ENCODE data around the gene PIK3R6.

Gene PIK3R6

GRCh38 chr17:8867361-8867981 is at the start of gene PIK3R6:
TSS of gene PIK3R6 (minus strand) at chr17:8867674. CDS start at chr17:8849794, 17,880 bp downstream.
- peak; percentile 37 for DNase-seq (ENCODE audit: low read depth)

DNA sequence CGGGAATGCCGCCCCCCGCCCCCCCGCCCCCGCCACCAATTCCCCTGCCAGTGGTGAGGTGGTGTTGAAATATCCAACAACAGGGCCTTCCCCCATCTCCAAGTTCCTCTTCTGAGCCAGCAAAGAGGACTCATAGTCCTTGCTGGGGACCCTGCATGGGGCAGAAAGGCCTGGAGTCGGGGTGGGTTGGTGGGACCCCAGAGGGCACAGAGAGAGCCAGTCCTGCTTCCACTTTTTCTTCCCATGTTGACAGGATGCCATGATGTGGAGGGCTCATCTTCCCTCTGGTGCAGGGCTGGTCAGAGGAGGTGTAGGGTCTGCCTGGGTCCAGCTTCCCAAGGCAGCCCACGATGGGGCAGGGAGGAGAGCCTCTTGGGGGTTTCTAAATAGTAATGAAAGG is 49.0 kb upstream of the PIK3R6 start:
- no peak for DNase-seq (ENCODE audit: low read depth)

- DNase-seq (ENCODE audit: low read depth), result no peak
These were observed 47.1 kb upstream of the PIK3R6 start for GRCh38 chr17:8914554-8914953.

DNA sequence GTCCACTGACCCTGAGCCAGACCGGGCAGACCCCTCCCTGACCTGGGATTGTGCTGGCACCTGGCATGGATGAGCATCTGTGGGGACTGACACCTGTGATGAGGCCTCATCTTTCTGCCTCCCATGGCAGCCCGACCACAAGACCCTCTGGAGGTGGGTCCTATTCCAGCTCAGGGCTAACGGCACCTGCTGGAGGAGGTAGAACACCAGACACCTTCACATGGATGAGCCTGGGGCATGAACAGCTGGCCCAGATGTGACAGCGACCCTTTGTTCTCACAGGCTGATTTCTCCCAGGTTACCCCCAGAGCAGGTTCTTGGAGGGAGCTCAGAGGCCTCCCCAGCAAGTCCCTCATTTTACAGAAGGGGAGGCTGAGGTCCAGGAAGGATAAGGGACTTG is 46.4 kb upstream of the PIK3R6 start:
- no peak for DNase-seq (ENCODE audit: low read depth)

GRCh38 chr17:8913091-8913490 is 45.6 kb upstream of the PIK3R6 start:
- no peak for DNase-seq (ENCODE audit: low read depth)

- no peak for DNase-seq (ENCODE audit: low read depth)
These were observed 44.9 kb upstream of the PIK3R6 start for GRCh38 chr17:8912084-8912981.

DNA sequence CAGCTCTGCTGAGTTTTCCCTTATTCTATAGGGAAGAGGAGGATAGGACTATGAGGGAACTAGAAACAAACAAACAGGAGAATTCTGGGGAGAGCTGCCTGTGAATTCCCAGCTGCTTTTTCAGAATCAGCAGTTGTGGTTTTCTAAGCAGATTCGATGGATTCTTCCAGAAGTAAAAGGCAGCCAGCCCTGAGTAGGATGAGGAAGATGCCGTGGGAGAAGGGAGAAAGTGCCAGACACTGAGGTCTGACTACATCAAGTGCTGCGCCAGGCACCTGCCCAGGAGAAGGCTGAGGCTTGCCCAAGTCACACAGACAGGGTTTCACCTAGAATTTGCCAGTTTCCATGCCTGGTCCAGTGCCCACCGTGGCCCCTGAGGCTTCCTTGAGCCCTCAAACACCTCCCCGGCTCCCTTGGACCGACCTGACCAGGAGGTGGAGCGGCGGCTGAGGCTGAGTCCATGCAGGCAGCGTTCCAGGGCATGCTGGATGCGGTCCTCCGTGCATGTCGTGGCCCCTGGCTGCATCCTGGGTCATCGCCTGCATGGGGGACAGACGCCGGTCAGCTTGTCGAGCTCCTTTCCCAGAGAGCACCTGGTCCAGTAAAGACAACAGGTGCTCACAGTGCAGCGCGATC is 43.6 kb upstream of the PIK3R6 start:
- no peak for DNase-seq (ENCODE audit: low read depth)

- no peak for DNase-seq (ENCODE audit: low read depth)
These were observed 42.3 kb upstream of the PIK3R6 start for GRCh38 chr17:8909586-8910270.

DNA sequence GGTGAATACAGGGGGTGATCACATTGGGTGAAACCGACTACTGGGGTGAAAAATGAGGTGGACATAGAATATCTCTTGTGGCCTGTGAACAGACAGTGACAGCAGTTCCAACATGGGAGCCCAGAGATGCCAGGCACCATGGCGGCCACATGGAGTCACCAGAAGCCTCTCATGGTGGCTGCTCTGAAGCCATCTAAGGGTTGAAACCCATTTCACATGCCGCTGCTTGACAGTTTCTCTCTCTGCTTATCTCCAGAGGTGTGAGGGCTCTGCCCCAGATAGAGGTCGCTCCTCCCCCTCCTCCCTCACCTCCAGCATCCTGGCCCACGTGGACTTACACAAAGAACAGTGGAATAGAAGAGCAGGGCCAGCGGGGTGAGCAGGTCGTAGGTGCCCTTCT is 37.9 kb upstream of the PIK3R6 start:
- DNase-seq (ENCODE audit: low read depth), result no peak

DNA sequence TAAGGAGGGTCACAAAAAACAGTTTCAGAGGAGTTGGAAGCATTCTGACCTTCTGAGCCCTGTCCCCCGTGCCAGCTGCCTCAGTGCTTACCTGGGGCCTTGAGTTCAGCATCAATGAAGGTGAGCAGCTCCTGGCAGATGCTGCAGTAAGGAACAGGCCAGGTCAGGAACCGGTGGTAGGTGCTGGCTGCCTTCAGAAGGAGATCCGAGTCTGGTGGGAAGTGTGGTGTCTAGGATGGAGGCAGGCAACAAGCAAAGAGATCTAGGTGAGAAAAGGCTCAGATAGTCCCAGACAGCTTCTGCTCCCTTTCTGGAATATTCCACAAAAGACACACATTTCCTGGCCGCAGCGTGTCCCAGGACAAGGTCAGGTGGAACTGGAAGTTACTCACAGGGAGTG is 37.2 kb upstream of the PIK3R6 start:
- no peak for DNase-seq (ENCODE audit: low read depth)

DNA sequence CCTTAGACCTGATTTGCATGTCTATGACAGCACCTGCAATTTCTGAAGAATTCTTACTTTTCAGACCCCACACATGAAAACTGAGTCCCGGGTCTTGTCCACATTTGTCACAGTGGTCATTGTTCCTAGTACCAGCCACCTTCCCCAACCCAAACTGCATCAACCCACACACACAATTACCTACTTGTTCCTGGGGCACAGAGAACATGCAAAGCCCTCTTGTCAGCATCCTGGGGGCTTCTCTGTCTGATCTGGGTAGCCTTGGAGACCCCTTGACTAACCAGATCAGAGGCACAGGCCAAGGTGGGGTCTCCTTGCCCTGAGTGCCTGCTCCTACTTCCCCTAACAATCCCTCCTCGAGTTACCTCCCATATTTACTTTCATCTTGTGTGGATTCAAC is 36.7 kb upstream of the PIK3R6 start:
- DNase-seq (ENCODE audit: low read depth), result no peak

DNA sequence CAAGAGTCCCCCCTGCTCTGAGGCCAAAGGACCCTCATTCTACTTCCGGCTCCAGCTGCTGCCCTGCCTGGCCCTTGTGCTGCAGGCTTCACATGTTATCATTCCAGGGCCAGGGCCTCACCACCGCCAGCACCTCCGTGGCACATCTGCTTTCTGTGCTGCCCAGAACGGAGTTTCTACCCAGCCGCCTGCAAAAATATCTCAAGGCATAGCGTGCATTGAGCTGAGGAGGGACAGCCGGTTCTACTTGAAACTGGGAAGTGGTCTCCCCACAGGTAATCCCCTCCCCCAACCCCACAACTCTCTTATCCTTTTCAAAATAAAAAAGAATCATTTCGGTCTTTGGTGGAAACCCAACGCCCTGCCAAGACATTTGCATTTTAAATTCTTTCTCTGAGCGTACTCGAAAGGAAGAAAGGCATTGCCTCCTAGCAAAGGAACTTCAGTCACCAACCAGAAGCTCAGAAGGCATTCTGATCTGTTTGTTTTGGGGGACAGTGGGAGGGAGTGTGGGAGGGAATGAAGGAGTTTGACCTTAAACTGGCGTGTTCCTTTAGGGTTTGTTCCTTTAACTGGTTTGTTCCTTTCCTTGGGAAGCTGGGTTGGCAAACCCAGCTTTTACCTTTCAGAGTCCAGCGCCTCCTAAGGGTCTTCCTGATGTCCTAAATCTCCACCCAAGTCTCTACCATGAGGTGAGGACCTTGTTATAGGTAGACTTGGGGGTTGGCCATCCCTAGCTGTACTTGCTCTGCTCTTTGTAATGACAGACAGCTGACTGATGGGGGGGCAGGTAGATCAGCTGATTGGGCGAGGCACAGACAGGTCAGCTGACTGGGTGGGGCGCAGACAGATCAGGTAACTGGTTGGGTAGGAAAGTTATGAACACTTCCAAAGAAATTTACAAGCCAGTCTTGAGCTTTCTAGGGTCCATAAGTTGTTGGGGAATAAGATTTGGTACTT is 33.4 kb upstream of the PIK3R6 start:
- peak; percentile 51 for DNase-seq (ENCODE audit: low read depth)

- no peak for DNase-seq (ENCODE audit: low read depth)
These were observed 32.7 kb upstream of the PIK3R6 start for GRCh38 chr17:8900207-8900606.

GRCh38 chr17:8898636-8899035 is 31.2 kb upstream of the PIK3R6 start:
- DNase-seq (ENCODE audit: low read depth), result no peak

GRCh38 chr17:8898126-8898525 is 30.7 kb upstream of the PIK3R6 start:
- DNase-seq (ENCODE audit: low read depth), result no peak

DNA sequence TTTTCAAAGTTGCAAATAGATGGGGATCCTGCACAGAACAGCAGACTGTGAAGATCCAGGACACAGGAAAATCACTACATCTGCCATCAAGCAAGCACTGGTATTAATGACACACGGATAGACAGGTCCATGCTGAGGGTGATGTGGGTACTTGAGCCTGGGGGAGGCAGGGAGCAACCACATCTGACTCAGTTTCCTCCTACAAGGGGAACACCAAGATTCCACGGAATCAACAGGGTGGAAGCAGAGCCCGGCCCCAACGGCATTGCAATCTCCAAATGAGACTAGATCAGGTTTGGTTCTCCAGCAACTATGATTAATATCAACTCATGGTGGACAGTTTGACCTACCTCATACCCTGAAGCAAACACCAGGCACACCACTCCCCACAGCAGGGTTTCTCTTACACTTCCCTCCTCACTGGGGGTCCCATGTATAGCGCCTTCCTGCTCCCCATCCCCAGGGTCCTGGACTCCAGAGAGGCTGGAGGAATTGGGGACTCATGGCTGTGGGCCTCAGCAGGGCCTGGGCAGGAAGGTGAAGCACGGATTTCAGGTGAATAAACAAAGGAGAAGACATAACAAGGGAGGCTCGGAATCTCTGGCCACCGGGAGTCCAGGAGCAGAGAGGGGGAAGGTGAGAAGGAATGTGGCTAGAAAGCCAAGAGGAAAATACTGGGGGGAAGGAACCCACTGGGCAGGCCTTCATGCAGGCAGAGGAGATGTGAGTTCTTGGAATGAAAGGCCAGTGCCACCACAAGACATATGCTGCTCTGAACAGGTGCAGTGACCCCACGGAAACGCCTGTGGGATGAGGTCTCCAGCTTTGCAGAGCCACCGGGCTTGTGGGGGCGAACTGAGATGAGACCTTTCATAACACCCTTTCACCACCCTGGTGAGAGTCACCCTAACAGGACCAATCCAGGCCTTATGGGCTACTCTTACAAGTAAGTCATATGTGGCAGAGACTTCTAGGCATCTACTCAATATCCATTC is 29.5 kb upstream of the PIK3R6 start:
- DNase-seq (ENCODE audit: low read depth), result no peak

- DNase-seq (ENCODE audit: low read depth), result no peak
These were observed 28.6 kb upstream of the PIK3R6 start for GRCh38 chr17:8896087-8896486.

DNA sequence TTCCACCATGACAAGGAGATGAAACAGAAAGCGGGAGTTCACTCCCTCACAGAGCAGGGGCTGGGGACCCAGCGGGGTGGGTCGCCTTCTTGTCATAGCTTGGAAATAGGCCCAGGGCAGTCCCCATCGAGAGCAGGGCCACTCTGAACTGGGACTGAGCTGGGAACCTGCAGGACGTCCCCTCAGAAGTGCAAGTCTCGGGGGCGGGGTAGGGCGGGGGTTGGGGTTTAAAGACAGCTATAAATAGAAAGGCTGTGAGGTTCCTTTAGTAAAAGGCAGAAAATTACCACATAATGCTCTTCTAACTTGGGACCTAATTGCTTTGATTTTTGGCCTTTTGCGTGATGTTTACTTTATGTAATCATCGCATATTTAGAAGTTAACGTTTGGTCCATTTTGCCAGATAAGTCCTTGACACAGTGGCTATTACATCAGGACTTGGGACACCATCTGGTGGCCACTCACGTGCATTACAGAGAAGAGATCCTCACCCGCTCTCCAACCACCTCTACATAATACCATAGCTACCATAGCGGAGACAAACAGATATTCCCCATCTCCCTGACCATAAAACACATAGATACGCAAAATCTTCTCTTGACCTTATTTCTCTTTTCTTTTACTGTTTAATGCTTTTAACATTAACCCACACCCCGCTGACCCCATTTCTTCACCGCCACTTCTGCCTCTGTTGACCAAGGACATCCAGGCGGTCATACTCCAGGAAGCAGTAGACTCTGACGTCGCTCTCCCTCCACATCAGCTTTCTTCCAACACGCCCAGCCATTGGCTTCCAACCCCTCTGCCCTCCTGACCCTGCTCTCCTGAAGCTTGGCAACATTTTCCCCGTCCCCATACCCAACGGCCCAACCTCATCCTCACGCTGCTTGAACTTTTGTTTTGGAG is 27.5 kb upstream of the PIK3R6 start:
- DNase-seq (ENCODE audit: low read depth), result peak; percentile 30

- no peak for DNase-seq (ENCODE audit: low read depth)
These were observed 26.8 kb upstream of the PIK3R6 start for GRCh38 chr17:8894202-8894671.
